ENCODE data around the gene HOXB5.
A peak's percentile ranks its signal among the peaks of the same experiment; 100 is the strongest.

The HOXB5 gene

GRCh38 chr17:48549281-48549630 is 44.3 kb downstream of the HOXB5 start:
- Histone ChIP-seq H3K4me1 (ENCODE audit: control insufficient read depth in 1 of 2, insufficient read depth in 2 of 2, low read length in 2 of 2) (peaks cover 14 to 42% of the 10 kb centered on the region in 2 experiments), H4K12ac (ENCODE audit: low read depth, low read length) (peak overlapping the region; percentile 33), H3K79me2 (ENCODE audit: control insufficient read depth, insufficient read depth, low read length, poor library complexity) (peaks cover 4% of the 10 kb centered on the region), H3K79me1 (ENCODE audit: low read length) (peaks cover 24% of the 10 kb centered on the region), H3K9me3 (ENCODE audit: insufficient read depth, low read depth, low read length) (no peaks in the 10 kb centered on the region), H3K18ac (ENCODE audit: low read length) (no peak overlapping the region), H2BK120ac (ENCODE audit: insufficient read depth, low read length, poor library complexity) (no peak overlapping the region), H3K23ac (ENCODE audit: low read length) (no peak overlapping the region), H2BK12ac (ENCODE audit: low read length) (no peak overlapping the region), H3K9ac (ENCODE audit: low read length) (no peak overlapping the region), H3K27me3 (ENCODE audit: insufficient read depth, low read length) (no peaks in the 10 kb centered on the region), H2BK5ac (ENCODE audit: low read depth, low read length, poor library complexity) (no peak overlapping the region), H3K4me2 (ENCODE audit: low read length) (no peak overlapping the region), H3K27ac (ENCODE audit: low read depth, low read length) (no peak overlapping the region), H4K91ac (ENCODE audit: low read depth, low read length) (no peak overlapping the region), H2AK5ac (ENCODE audit: low read length) (no peak overlapping the region), H2AFZ (ENCODE audit: insufficient read depth, low read length, poor library complexity) (no peak overlapping the region), H4K8ac (ENCODE audit: low read depth, low read length) (no peak overlapping the region), H3K4ac (ENCODE audit: low read depth, low read length) (no peak overlapping the region), H3K14ac (ENCODE audit: low read length) (no peak overlapping the region), H3K4me3 (ENCODE audit: low read depth, low read length) (no peak overlapping the region), H3K36me3 (ENCODE audit: control insufficient read depth in 1 of 2, insufficient read depth in 2 of 2, low read length in 2 of 2) (peaks cover 9 to 14% of the 10 kb centered on the region in 2 experiments)
- no CpG with 5 or more reads among the region's 3 CpGs for WGBS (ENCODE audit: extremely low coverage, insufficient coverage, insufficient read length)
- no peak for DNase-seq

DNA sequence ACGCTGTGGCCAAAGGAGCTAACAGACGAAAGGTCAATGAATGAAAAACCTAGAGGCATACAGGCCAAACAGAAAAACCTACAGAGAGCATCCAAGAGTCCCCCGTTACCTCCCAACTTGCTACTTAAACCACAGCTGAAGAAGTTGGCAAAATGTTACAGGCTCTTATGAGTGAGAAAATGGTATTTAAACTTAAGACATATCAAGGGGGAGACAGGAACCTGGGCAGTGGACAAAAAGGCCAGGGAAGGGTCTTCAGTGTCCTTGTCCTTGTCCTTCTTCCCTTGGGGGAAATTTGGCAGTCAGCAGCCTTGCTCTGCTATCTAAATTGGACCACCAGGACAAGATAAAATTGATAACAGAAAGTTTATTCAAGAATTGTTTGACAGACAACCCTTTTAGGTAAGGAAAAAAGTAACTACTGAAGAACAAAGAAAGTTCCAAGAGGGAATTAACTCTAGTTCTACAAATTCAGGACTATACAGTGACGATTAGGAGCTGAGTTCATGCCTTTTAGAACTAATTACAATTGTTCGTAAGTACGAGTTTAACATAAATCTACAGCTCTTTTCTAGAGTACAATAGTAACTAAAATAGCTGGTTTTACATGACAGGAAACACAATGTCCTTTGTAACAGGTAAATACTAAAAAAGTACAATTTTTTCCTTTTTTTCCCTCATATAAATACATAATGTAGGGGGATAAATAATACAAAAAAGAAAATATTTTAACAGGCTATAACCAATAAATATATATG is 44.9 kb downstream of the HOXB5 start:
- H3K9ac ChIP-seq (ENCODE audit: low read length): no peak overlapping the region
- no peak overlapping the region for H3K4me3 ChIP-seq (ENCODE audit: low read depth, low read length)
- no peak for DNase-seq
- no peak overlapping the region for H3K14ac ChIP-seq (ENCODE audit: low read length)
- H3K18ac ChIP-seq (ENCODE audit: low read length): no peak overlapping the region
- no peak overlapping the region for H2BK5ac ChIP-seq (ENCODE audit: low read depth, low read length, poor library complexity)
- H3K4me1 ChIP-seq (ENCODE audit: control insufficient read depth in 1 of 2, insufficient read depth in 2 of 2, low read length in 2 of 2): peaks cover 14 to 41% of the 10 kb centered on the region in 2 experiments
- no peak overlapping the region for H3K4ac ChIP-seq (ENCODE audit: low read depth, low read length)
- no peak overlapping the region for H4K8ac ChIP-seq (ENCODE audit: low read depth, low read length)
- H2BK12ac ChIP-seq (ENCODE audit: low read length): no peak overlapping the region
- peaks cover 7% of the 10 kb centered on the region for H3K79me2 ChIP-seq (ENCODE audit: control insufficient read depth, insufficient read depth, low read length, poor library complexity)
- H3K27me3 ChIP-seq (ENCODE audit: insufficient read depth, low read length): no peaks in the 10 kb centered on the region
- H2BK120ac ChIP-seq (ENCODE audit: insufficient read depth, low read length, poor library complexity): no peak overlapping the region
- WGBS (ENCODE audit: extremely low coverage, insufficient coverage, insufficient read length): no CpG with 5 or more reads among the region's 6 CpGs
- no peak overlapping the region for H2AFZ ChIP-seq (ENCODE audit: insufficient read depth, low read length, poor library complexity)
- H4K91ac ChIP-seq (ENCODE audit: low read depth, low read length): no peak overlapping the region
- no peak overlapping the region for H3K27ac ChIP-seq (ENCODE audit: low read depth, low read length)
- H3K9me3 ChIP-seq (ENCODE audit: insufficient read depth, low read depth, low read length): no peaks in the 10 kb centered on the region
- no peak overlapping the region for H2AK5ac ChIP-seq (ENCODE audit: low read length)
- H3K23ac ChIP-seq (ENCODE audit: low read length): no peak overlapping the region
- H3K79me1 ChIP-seq (ENCODE audit: low read length): peaks cover 29% of the 10 kb centered on the region
- H4K12ac ChIP-seq (ENCODE audit: low read depth, low read length): no peak overlapping the region
- no peak overlapping the region for H3K4me2 ChIP-seq (ENCODE audit: low read length)
- peaks cover 9 to 14% of the 10 kb centered on the region in 2 experiments for H3K36me3 ChIP-seq (ENCODE audit: control insufficient read depth in 1 of 2, insufficient read depth in 2 of 2, low read length in 2 of 2)

- peak overlapping the region; percentile 13 for H3K4me2 ChIP-seq (ENCODE audit: low read length)
- H3K9ac ChIP-seq (ENCODE audit: low read length): no peak overlapping the region
- H3K18ac ChIP-seq (ENCODE audit: low read length): no peak overlapping the region
- no CpG with 5 or more reads among the region's 24 CpGs for WGBS (ENCODE audit: extremely low coverage, insufficient coverage, insufficient read length)
- DNase-seq: no peak
- no peak overlapping the region for H2BK120ac ChIP-seq (ENCODE audit: insufficient read depth, low read length, poor library complexity)
- H2BK5ac ChIP-seq (ENCODE audit: low read depth, low read length, poor library complexity): no peak overlapping the region
- H2BK12ac ChIP-seq (ENCODE audit: low read length): no peak overlapping the region
- no peaks in the 10 kb centered on the region for H3K9me3 ChIP-seq (ENCODE audit: insufficient read depth, low read depth, low read length)
- no peak overlapping the region for H3K4ac ChIP-seq (ENCODE audit: low read depth, low read length)
- H3K79me1 ChIP-seq (ENCODE audit: low read length): peaks cover 36% of the 10 kb centered on the region
- H3K27me3 ChIP-seq (ENCODE audit: insufficient read depth, low read length): no peaks in the 10 kb centered on the region
- H3K4me3 ChIP-seq (ENCODE audit: low read depth, low read length): no peak overlapping the region
- peaks cover 14 to 39% of the 10 kb centered on the region in 2 experiments for H3K4me1 ChIP-seq (ENCODE audit: control insufficient read depth in 1 of 2, insufficient read depth in 2 of 2, low read length in 2 of 2)
- H3K14ac ChIP-seq (ENCODE audit: low read length): no peak overlapping the region
- peaks cover 14% of the 10 kb centered on the region for H3K79me2 ChIP-seq (ENCODE audit: control insufficient read depth, insufficient read depth, low read length, poor library complexity)
- no peak overlapping the region for H4K12ac ChIP-seq (ENCODE audit: low read depth, low read length)
- H2AK5ac ChIP-seq (ENCODE audit: low read length): no peak overlapping the region
- H4K91ac ChIP-seq (ENCODE audit: low read depth, low read length): no peak overlapping the region
- no peak overlapping the region for H4K8ac ChIP-seq (ENCODE audit: low read depth, low read length)
- no peak overlapping the region for H3K27ac ChIP-seq (ENCODE audit: low read depth, low read length)
- no peak overlapping the region for H3K23ac ChIP-seq (ENCODE audit: low read length)
- H2AFZ ChIP-seq (ENCODE audit: insufficient read depth, low read length, poor library complexity): no peak overlapping the region
- peaks cover 9 to 18% of the 10 kb centered on the region in 2 experiments for H3K36me3 ChIP-seq (ENCODE audit: control insufficient read depth in 1 of 2, insufficient read depth in 2 of 2, low read length in 2 of 2)
Measured at GRCh38 chr17:48547808-48548522, 45.6 kb downstream of the HOXB5 start.

- no CpG with 5 or more reads among the region's 10 CpGs for WGBS (ENCODE audit: extremely low coverage, insufficient coverage, insufficient read length)
- Histone ChIP-seq H2BK12ac (ENCODE audit: low read length) (peak overlapping the region; percentile 56), H3K14ac (ENCODE audit: low read length) (peak overlapping the region; percentile 35), H3K36me3 (ENCODE audit: control insufficient read depth in 1 of 2, insufficient read depth in 2 of 2, low read length in 2 of 2) (peaks cover 10 to 22% of the 10 kb centered on the region in 2 experiments), H3K27ac (ENCODE audit: low read depth, low read length) (peak overlapping the region; percentile 68), H3K23ac (ENCODE audit: low read length) (no peak overlapping the region), H4K8ac (ENCODE audit: low read depth, low read length) (no peak overlapping the region), H2AFZ (ENCODE audit: insufficient read depth, low read length, poor library complexity) (no peak overlapping the region), H2BK120ac (ENCODE audit: insufficient read depth, low read length, poor library complexity) (peak overlapping the region; percentile 30), H4K91ac (ENCODE audit: low read depth, low read length) (peak overlapping the region; percentile 8), H2BK5ac (ENCODE audit: low read depth, low read length, poor library complexity) (peak overlapping the region; percentile 7), H3K18ac (ENCODE audit: low read length) (peak overlapping the region; percentile 4), H3K79me1 (ENCODE audit: low read length) (peaks cover 40% of the 10 kb centered on the region), H3K4ac (ENCODE audit: low read depth, low read length) (no peak overlapping the region), H2AK5ac (ENCODE audit: low read length) (peak overlapping the region; percentile 28), H3K27me3 (ENCODE audit: insufficient read depth, low read length) (no peaks in the 10 kb centered on the region), H3K9me3 (ENCODE audit: insufficient read depth, low read depth, low read length) (no peaks in the 10 kb centered on the region), H3K4me2 (ENCODE audit: low read length) (peak overlapping the region; percentile 46), H3K4me1 (ENCODE audit: control insufficient read depth in 1 of 2, insufficient read depth in 2 of 2, low read length in 2 of 2) (peaks cover 15 to 36% of the 10 kb centered on the region in 2 experiments), H3K9ac (ENCODE audit: low read length) (no peak overlapping the region), H3K79me2 (ENCODE audit: control insufficient read depth, insufficient read depth, low read length, poor library complexity) (peaks cover 19% of the 10 kb centered on the region), H3K4me3 (ENCODE audit: low read depth, low read length) (no peak overlapping the region), H4K12ac (ENCODE audit: low read depth, low read length) (no peak overlapping the region)
- DNase-seq: no peak
Measured at GRCh38 chr17:48546924-48547807, 46.4 kb downstream of the HOXB5 start.

All from trophoblast cell (in vitro differentiated cells and primary cell).